ENCODE measurements around the gene CFAP46.

CFAP46 gene

DNA sequence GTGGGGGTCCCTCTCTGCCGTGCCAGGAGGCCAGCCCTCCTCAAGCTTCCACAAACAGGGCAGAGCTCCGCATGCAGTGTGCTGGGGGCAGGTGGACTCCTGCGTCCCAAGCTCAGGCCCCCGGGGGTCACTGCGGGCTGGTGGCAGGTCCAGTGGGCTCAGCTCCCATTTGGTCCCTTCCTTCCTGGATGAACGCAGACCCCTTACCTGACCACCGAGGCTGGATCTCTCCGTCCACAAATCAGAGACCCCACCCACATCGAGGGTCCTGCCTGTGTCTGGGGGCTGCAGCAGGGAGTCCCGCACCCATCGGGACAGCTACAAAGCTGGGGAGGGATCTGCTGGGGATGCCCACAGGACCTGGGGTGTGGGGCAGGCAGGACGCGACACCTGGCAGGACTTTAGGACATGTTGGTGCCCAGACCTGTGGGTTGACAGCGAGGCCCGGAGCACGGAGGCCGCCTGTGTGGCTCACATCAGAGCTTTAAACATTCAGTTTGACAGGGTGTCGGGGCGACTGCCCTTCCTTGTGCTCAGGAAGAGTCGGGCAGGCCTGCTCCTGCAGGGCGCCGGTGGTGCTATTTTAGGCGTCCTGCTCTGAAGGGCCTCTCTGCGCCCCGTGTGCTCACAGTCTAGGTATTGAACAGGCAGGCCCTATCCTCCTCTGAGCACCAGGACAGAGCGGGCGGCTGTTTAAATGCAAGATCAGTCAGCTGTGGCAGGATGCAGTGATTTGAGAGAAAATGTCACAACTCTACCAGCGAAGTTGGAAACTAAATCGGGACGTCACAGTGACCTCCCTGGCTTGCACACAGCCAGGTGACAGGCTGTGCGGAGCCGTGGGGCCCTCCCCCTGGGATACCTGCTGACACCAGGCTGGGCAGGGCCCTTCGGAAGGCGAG lies 15.9 kb upstream of the CFAP46 start:
- TF ChIP-seq, protein P1, sequence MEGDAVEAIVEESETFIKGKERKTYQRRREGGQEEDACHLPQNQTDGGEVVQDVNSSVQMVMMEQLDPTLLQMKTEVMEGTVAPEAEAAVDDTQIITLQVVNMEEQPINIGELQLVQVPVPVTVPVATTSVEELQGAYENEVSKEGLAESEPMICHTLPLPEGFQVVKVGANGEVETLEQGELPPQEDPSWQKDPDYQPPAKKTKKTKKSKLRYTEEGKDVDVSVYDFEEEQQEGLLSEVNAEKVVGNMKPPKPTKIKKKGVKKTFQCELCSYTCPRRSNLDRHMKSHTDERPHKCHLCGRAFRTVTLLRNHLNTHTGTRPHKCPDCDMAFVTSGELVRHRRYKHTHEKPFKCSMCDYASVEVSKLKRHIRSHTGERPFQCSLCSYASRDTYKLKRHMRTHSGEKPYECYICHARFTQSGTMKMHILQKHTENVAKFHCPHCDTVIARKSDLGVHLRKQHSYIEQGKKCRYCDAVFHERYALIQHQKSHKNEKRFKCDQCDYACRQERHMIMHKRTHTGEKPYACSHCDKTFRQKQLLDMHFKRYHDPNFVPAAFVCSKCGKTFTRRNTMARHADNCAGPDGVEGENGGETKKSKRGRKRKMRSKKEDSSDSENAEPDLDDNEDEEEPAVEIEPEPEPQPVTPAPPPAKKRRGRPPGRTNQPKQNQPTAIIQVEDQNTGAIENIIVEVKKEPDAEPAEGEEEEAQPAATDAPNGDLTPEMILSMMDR (IDR thresholded peaks at IDR 0.05), result no peak

DNA sequence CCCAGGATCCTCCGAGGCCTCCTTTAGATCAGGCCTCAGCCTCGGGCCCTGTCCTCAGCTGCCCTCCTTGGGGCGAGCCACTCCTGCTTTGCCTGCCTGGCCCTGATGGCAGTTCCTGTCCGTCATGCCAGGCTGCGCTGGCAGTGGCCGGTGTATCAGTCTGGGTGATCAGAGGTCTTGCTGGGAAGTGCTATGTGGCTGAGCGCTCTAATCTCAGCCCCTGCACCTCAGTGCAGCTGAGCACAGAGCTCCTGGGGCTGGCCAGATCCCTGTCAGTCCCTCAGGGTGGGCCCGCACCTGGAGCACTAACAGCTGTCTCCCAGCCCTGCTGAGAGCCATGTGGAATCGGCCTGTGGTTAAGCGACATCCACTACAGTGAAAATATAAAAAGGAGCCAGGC lies 14.8 kb upstream of the CFAP46 start:
- TF ChIP-seq, protein P1 (IDR thresholded peaks at IDR 0.05), result no peak

DNA sequence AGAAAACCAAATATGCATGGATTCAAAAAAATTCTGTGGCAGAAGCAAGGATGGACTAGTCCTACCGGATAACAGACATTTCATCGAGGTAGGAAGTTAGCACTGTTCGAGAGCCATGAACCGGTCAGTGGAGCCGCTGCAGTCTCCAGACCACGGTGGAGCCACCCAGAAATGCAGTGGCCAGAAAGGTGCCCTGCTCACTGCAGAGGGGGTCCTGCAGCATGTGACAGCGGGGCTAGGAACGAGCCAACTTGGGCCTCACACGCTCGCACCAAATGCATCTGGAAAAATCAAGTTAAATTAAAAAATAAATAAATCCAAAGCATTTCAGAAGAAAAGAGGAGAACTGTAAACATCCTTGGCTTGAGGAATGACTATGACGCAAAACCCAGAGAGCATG lies 13.1 kb upstream of the CFAP46 start:
- TF ChIP-seq, protein P1 (IDR thresholded peaks at IDR 0.05), result no peak

DNA sequence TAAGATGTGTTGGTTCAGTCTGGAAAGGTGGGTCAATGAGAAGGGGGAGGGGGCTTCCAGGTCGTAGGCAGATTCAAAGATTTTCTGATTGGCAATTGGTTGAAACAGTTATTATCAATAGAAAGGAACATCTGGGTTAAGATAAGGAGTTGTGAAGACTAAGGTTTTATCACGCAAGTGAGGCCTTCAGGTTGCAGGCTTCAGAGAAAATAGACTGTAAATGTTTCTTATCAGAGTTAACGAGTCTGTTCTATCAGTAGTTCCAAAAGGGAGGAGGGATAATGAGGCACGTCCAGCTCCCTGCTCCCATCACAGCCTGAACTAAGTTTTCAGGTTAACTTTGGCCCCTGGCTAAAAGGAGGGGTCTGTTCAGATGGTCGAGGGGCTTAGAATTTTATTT lies 11.1 kb upstream of the CFAP46 start:
- TF ChIP-seq, protein P1 (IDR thresholded peaks at IDR 0.05), result no peak

DNA sequence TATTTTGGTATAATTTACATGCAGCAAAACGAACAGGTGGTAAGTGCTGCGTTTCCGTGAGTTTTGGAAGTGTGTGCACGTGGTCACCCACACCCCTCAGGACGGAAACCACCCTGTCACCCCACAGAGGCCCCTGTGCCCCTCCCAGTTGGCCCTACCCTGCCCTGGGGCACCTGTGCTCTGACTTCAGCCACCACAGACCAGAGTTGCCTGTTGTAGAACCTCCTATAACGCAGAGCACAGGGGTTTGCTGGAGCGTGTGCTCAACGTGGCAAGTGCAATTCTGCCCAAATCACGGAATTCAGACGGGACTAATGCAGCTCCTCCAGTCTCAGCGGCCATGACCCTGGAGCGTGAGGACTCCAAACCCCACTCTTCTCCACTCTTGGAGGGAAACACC lies 9.6 kb upstream of the CFAP46 start:
- TF ChIP-seq, protein P1 (IDR thresholded peaks at IDR 0.05), result no peak

DNA sequence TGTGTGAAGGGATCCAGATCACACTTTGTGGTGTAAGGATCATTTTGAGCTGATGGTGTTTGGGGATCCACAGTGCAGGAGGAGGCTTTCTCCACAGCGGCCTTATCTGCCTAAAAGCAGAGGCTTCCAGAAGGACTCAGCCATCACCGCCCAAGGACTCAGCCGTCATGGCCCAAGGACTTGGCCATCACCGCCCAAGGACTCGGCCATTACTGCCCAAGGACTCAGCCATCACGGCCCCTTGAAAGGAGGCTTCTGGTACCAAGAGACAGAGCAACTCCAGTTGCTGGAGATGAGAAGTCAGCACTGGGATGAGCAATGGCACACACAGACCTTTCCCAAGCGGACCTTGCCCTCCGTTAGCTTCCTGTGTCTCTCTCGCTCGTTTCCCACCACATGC lies 6.0 kb upstream of the CFAP46 start:
- TF ChIP-seq, protein P1 (IDR thresholded peaks at IDR 0.05), result no peak

DNA sequence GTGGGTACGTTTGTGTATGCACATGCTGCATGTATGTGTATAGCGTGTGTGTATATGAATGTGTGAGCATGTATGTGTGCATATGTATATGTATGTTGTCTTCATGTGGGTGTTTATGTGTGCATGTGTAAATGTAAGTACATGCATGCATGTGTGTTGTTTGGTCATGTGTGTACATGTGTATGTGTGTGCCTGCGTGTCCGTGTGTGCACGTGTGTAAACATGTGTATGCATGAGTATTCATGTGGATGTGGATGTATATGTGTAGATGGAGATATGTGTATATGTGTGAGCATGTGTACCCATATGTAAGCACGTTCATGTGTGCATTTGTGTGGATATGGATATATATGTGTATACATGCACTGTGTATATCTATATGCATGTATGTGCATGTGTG lies 5.5 kb upstream of the CFAP46 start:
- TF ChIP-seq, protein P1 (IDR thresholded peaks at IDR 0.05), result no peak

Data from LNCAP (cell line).